ENCODE data around the gene PSMA6.

PSMA6 gene

DNA sequence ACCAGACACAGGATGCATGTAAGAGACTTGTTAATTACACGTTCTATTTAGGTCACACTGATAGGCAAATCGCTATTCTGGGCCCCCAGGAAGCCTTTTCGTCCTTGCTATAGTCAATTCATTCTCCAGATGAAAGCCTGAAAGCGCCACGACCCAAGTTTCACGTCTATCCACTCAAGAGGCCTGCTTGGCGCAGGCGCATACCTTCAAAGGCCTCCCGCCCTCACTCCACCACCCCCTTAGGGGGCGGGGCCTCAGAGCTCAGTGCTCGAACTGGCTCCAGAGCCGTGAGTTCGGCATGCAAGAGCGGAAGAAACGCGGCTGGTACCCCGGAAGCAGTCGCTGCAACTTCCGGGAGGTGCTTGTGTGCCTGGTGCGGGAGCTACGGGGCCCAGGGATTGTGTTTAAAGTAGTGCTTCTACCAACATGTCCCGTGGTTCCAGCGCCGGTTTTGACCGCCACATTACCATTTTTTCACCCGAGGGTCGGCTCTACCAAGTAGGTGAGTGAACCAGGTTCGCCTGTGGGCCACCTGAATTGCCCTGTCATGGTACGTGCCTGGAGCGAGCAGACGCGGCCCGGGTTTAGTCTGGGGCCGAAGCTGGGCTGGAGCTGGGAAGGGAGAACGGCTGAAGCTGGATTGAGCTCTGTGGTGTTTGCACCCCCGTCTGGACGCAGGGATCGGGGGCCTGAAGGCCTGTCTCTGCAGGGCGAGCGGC, at the start of gene PSMA6 (continued):
- TF ChIP-seq, protein P1, sequence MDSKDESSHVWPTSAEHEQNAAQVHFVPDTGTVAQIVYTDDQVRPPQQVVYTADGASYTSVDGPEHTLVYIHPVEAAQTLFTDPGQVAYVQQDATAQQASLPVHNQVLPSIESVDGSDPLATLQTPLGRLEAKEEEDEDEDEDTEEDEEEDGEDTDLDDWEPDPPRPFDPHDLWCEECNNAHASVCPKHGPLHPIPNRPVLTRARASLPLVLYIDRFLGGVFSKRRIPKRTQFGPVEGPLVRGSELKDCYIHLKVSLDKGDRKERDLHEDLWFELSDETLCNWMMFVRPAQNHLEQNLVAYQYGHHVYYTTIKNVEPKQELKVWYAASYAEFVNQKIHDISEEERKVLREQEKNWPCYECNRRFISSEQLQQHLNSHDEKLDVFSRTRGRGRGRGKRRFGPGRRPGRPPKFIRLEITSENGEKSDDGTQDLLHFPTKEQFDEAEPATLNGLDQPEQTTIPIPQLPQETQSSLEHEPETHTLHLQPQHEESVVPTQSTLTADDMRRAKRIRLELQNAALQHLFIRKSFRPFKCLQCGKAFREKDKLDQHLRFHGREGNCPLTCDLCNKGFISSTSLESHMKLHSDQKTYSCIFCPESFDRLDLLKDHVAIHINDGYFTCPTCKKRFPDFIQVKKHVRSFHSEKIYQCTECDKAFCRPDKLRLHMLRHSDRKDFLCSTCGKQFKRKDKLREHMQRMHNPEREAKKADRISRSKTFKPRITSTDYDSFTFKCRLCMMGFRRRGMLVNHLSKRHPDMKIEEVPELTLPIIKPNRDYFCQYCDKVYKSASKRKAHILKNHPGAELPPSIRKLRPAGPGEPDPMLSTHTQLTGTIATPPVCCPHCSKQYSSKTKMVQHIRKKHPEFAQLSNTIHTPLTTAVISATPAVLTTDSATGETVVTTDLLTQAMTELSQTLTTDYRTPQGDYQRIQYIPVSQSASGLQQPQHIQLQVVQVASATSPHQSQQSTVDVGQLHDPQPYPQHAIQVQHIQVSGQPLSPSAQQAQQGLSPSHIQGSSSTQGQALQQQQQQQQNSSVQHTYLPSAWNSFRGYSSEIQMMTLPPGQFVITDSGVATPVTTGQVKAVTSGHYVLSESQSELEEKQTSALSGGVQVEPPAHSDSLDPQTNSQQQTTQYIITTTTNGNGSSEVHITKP (tag by site-specific recombination; IDR thresholded peaks at IDR 0.05), result peak; percentile 95
- no peak for TF ChIP-seq MZF1 (tag by site-specific recombination; IDR thresholded peaks at IDR 0.05; ENCODE audit: borderline replicate concordance)
- no peak for TF ChIP-seq GLI2 (tag by site-specific recombination; IDR thresholded peaks at IDR 0.05; ENCODE audit: borderline replicate concordance, low read depth)
- TF ChIP-seq ZNF621 (tag by site-specific recombination; IDR thresholded peaks at IDR 0.05), result no peak
- no peak for TF ChIP-seq ZNF768 (tag by site-specific recombination; IDR thresholded peaks at IDR 0.05)
- TF ChIP-seq ZNF548 (tag by site-specific recombination; IDR thresholded peaks at IDR 0.05), result no peak
- TF ChIP-seq ZNF707 (tag by site-specific recombination; IDR thresholded peaks at IDR 0.05), result no peak
- no peak for TF ChIP-seq ZNF211 (tag by site-specific recombination; IDR thresholded peaks at IDR 0.05; ENCODE audit: low read depth)
- TF ChIP-seq, protein P2, sequence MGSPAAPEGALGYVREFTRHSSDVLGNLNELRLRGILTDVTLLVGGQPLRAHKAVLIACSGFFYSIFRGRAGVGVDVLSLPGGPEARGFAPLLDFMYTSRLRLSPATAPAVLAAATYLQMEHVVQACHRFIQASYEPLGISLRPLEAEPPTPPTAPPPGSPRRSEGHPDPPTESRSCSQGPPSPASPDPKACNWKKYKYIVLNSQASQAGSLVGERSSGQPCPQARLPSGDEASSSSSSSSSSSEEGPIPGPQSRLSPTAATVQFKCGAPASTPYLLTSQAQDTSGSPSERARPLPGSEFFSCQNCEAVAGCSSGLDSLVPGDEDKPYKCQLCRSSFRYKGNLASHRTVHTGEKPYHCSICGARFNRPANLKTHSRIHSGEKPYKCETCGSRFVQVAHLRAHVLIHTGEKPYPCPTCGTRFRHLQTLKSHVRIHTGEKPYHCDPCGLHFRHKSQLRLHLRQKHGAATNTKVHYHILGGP (tag by site-specific recombination; IDR thresholded peaks at IDR 0.05), result no peak
- TF ChIP-seq ZNF529 (tag by site-specific recombination; IDR thresholded peaks at IDR 0.05; ENCODE audit: insufficient replicate concordance), result no peak
- no peak for TF ChIP-seq ZBTB21 (tag by site-specific recombination; IDR thresholded peaks at IDR 0.05)
- TF ChIP-seq PRDM1 (tag by site-specific recombination; IDR thresholded peaks at IDR 0.05), result 0 out of 2 replicates have a peak, but pooled peaks have one; percentile 61
- no peak for TF ChIP-seq ZNF560 (tag by site-specific recombination; IDR thresholded peaks at IDR 0.05; ENCODE audit: borderline replicate concordance)
- no peak for TF ChIP-seq ZNF521 (tag by site-specific recombination; IDR thresholded peaks at IDR 0.05)
- no peak for TF ChIP-seq ZFP41 (tag by site-specific recombination; IDR thresholded peaks at IDR 0.05; ENCODE audit: borderline replicate concordance)
- no peak for TF ChIP-seq ZNF112 (tag by site-specific recombination; IDR thresholded peaks at IDR 0.05)
- TF ChIP-seq KLF7 (tag by site-specific recombination; IDR thresholded peaks at IDR 0.05; ENCODE audit: borderline replicate concordance), result no peak
- no peak for TF ChIP-seq KLF10 (tag by site-specific recombination; IDR thresholded peaks at IDR 0.05)
- no peak; the same call in 1 of the 2 replicates for TF ChIP-seq ZNF24 (tag by site-specific recombination; IDR thresholded peaks at IDR 0.05)
- TF ChIP-seq ZIC2 (tag by site-specific recombination; IDR thresholded peaks at IDR 0.05), result no peak
- no peak for TF ChIP-seq ZNF311 (tag by site-specific recombination; IDR thresholded peaks at IDR 0.05; ENCODE audit: borderline replicate concordance)
- TF ChIP-seq ZNF394 (tag by site-specific recombination; IDR thresholded peaks at IDR 0.05; ENCODE audit: borderline replicate concordance), result no peak
- TF ChIP-seq ZNF416 (tag by site-specific recombination; IDR thresholded peaks at IDR 0.05), result no peak
- TF ChIP-seq ZNF624 (tag by site-specific recombination; IDR thresholded peaks at IDR 0.05), result no peak
- TF ChIP-seq ZNF571 (tag by site-specific recombination; IDR thresholded peaks at IDR 0.05), result no peak
- TF ChIP-seq YY1 (tag by site-specific recombination; IDR thresholded peaks at IDR 0.05), result 0 out of 2 replicates have a peak, but pooled peaks have one; percentile 28
- TF ChIP-seq, protein P3, sequence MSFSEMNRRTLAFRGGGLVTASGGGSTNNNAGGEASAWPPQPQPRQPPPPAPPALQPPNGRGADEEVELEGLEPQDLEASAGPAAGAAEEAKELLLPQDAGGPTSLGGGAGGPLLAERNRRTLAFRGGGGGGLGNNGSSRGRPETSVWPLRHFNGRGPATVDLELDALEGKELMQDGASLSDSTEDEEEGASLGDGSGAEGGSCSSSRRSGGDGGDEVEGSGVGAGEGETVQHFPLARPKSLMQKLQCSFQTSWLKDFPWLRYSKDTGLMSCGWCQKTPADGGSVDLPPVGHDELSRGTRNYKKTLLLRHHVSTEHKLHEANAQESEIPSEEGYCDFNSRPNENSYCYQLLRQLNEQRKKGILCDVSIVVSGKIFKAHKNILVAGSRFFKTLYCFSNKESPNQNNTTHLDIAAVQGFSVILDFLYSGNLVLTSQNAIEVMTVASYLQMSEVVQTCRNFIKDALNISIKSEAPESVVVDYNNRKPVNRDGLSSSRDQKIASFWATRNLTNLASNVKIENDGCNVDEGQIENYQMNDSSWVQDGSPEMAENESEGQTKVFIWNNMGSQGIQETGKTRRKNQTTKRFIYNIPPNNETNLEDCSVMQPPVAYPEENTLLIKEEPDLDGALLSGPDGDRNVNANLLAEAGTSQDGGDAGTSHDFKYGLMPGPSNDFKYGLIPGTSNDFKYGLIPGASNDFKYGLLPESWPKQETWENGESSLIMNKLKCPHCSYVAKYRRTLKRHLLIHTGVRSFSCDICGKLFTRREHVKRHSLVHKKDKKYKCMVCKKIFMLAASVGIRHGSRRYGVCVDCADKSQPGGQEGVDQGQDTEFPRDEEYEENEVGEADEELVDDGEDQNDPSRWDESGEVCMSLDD (tag by site-specific recombination; IDR thresholded peaks at IDR 0.05), result no peak
- TF ChIP-seq, protein P4, sequence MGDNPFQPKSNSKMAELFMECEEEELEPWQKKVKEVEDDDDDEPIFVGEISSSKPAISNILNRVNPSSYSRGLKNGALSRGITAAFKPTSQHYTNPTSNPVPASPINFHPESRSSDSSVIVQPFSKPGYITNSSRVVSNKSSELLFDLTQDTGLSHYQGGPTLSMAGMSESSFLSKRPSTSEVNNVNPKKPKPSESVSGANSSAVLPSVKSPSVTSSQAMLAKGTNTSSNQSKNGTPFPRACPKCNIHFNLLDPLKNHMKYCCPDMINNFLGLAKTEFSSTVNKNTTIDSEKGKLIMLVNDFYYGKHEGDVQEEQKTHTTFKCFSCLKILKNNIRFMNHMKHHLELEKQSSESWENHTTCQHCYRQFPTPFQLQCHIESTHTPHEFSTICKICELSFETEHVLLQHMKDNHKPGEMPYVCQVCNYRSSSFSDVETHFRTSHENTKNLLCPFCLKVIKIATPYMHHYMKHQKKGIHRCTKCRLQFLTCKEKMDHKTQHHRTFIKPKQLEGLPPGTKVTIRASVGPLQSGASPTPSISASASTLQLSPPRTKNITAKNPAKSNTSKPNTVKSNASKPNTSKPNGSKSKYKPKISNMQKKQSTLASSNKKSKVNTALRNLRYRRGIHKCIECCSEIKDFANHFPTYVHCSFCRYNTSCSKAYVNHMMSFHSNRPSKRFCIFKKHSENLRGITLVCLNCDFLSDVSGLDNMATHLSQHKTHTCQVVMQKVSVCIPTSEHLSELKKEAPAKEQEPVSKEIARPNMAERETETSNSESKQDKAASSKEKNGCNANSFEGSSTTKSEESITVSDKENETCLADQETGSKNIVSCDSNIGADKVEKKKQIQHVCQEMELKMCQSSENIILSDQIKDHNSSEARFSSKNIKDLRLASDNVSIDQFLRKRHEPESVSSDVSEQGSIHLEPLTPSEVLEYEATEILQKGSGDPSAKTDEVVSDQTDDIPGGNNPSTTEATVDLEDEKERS (tag by site-specific recombination; IDR thresholded peaks at IDR 0.05), result no peak
- peak; percentile 56; the same call in 1 of the 2 replicates for TF ChIP-seq TRIM28 (IDR thresholded peaks at IDR 0.05; ENCODE audit: borderline replicate concordance, low read length)
- TF ChIP-seq ZFP37 (tag by site-specific recombination; IDR thresholded peaks at IDR 0.05), result no peak
- TF ChIP-seq MYNN (tag by site-specific recombination; IDR thresholded peaks at IDR 0.05; ENCODE audit: borderline replicate concordance), result no peak
